Measurements from ENCODE around the gene ADGRG3.

Gene ADGRG3

DNA sequence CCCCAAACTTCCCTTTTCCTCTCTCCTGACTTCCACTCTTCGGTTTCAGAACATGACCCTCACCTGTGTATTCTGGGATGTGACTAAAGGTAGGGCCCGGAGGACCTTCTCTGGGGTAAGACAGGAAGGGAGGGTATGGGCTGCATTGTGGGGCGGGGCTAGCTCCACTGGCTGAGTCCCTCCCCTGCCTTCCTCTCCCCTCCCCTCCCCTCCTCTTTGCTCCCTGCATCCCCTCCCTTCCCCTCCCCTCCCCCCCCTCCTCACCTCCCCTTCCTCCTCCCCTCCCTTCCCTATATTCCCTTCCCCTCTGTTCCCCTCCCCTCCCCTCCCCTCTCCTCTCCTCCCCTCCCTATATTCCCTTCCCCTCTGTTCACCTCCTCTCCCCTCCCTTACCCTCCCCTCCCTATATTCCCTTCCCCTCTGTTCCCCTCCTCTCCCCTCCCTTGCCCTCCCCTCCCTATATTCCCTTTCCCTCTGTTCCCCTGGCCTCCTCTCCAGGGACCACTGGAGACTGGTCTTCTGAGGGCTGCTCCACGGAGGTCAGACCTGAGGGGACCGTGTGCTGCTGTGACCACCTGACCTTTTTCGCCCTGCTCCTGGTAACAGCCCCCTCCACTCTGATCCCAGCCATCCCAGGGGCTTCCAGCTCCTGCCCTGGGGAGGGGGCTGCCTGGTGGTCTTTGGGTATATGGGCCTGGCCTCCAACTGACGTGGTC, 11.8 kb downstream of the ADGRG3 start:
- DNase-seq (ENCODE audit: low read depth), result peak; percentile 71
- TF ChIP-seq MYC (IDR thresholded peaks at IDR 0.05; ENCODE audit: low read depth, low read length) (no peak), POLR2A (IDR thresholded peaks at IDR 0.05; ENCODE audit: extremely low read depth, insufficient read length) (no peak)
- TF ChIP-seq, protein P1, sequence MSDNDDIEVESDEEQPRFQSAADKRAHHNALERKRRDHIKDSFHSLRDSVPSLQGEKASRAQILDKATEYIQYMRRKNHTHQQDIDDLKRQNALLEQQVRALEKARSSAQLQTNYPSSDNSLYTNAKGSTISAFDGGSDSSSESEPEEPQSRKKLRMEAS (IDR thresholded peaks at IDR 0.05; ENCODE audit: low read depth, low read length), result no peak
- TF ChIP-seq, protein P2, sequence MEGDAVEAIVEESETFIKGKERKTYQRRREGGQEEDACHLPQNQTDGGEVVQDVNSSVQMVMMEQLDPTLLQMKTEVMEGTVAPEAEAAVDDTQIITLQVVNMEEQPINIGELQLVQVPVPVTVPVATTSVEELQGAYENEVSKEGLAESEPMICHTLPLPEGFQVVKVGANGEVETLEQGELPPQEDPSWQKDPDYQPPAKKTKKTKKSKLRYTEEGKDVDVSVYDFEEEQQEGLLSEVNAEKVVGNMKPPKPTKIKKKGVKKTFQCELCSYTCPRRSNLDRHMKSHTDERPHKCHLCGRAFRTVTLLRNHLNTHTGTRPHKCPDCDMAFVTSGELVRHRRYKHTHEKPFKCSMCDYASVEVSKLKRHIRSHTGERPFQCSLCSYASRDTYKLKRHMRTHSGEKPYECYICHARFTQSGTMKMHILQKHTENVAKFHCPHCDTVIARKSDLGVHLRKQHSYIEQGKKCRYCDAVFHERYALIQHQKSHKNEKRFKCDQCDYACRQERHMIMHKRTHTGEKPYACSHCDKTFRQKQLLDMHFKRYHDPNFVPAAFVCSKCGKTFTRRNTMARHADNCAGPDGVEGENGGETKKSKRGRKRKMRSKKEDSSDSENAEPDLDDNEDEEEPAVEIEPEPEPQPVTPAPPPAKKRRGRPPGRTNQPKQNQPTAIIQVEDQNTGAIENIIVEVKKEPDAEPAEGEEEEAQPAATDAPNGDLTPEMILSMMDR (IDR thresholded peaks at IDR 0.05; ENCODE audit: low read depth, low read length), result no peak

DNA sequence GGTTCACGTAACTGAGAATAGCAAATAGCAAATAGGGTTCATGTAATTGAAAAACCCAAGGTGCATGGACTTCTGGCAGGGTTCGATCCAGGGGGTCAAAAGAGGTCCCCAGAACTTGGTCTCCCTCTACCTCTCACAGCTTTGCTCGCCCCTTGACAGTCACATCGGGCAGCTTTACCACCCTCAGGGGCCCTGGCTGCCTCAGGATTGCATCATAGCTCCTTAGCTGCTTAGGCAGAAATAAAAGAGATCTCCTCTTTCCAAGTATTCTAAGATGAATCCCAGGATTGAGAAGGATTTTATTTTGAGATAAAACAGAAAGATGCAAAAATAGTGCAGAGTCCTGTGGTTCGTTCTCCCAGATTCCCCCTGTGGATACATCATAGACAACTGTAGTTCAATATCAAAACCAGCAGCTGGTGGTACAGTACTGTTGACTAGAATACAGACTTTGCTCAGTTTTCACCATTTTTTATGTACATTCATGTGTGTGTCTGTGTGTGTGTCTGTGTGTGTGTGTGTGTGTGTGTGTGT, 12.8 kb downstream of the ADGRG3 start:
- peak; percentile 84 for DNase-seq (ENCODE audit: low read depth)
- H3K4me3 ChIP-seq (ENCODE audit: low read depth, low read length), result no peak overlapping the region
- TF ChIP-seq, protein P1 (IDR thresholded peaks at IDR 0.05; ENCODE audit: low read depth, low read length), result no peak
- TF ChIP-seq MYC (IDR thresholded peaks at IDR 0.05; ENCODE audit: low read depth, low read length) (no peak), POLR2A (IDR thresholded peaks at IDR 0.05; ENCODE audit: extremely low read depth, insufficient read length) (no peak)
- TF ChIP-seq, protein P2 (IDR thresholded peaks at IDR 0.05; ENCODE audit: low read depth, low read length), result no peak

More for the DNA sequence above, 11.8 kb downstream of the ADGRG3 start:
- no peak overlapping the region for H3K4me3 ChIP-seq (ENCODE audit: low read depth, low read length)

DNA sequence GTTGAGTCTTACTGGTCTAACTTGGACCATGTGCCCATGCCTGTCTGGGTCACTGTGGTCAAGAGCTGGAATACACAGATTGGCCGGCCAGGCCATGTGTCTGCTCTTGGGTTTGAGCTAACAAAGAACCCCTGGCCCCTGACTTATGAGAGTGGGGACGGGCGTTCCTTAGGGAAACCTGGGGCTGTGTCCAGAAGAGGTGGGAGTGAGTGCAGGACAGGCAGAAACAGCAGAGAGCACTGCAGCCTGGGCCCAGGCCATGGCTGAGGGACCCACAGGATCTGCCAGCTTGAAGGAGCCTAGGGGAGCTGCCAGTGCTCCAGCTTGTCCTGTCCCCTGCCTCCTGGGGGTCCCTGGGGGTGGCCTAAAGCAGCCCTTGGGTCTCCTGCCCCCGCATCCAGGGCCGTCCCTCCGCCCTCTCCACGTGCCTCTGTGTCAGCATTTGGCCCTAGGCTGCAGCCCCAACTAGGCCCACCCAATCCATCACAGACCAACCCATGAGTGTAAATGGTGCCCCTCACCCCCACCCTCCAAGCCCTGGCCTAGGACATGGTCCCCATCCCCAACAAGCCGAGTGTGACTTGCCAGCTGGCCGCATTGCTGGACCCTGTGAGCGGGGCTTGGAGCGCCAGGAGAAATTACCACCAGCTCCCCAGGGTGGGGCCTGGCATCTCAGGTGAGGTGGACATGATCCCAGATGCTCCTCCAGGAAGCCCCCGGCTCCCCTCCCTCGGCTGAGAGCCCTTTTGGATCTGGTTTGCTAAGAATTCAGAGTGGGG, 14.0 kb downstream of the ADGRG3 start:
- H3K4me3 ChIP-seq (ENCODE audit: low read depth, low read length), result no peak overlapping the region
- no peak for DNase-seq (ENCODE audit: low read depth)
- TF ChIP-seq, protein P1 (IDR thresholded peaks at IDR 0.05; ENCODE audit: low read depth, low read length), result 0 out of 2 replicates have a peak, but pooled peaks have one; percentile 3
- TF ChIP-seq, protein P2 (IDR thresholded peaks at IDR 0.05; ENCODE audit: low read depth, low read length), result no peak

DNA sequence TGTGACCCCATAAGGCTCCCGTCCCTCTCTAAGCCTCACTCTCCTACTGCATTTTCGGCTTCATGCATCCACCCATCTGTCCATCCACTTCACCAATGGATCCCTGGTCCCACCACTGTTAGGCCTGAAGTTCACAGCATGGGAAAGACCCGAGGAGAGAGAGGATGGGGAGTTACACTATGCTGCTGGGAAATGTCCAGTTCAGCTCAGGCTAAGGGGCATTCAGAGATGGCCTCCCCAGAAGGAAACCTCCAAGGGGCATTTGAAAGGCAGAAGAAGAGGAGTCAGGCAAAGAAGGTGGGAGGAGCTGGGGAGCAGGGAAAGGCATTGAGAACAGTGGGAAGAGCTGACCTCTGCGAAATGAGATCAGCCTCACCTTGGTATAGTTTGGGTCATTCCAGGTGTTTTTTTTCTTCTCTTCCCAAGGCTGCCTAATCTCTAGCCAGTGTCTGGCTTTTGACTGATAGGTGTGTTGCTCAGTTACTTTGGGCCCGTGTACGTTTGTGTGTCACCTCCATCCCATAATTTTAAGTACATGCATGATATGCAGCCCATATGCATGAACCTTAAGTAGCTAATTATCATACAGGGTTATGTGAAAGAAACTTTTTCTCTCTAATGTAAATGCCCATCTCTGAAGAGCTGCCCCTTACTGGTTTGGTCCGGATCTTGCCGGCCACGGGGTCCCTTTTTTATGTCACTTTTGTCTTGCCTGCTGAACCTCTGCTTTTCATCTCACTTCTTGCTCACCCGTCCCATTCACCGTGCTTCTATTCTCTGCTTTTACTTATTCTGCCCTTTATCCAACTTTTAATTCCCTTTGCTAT, 14.9 kb downstream of the ADGRG3 start:
- peak; percentile 56 for DNase-seq (ENCODE audit: low read depth)
- H3K4me3 ChIP-seq (ENCODE audit: low read depth, low read length), result no peak overlapping the region
- TF ChIP-seq POLR2A (IDR thresholded peaks at IDR 0.05; ENCODE audit: extremely low read depth, insufficient read length), result peak; percentile 61
- TF ChIP-seq, protein P1 (IDR thresholded peaks at IDR 0.05; ENCODE audit: low read depth, low read length), result no peak

DNA sequence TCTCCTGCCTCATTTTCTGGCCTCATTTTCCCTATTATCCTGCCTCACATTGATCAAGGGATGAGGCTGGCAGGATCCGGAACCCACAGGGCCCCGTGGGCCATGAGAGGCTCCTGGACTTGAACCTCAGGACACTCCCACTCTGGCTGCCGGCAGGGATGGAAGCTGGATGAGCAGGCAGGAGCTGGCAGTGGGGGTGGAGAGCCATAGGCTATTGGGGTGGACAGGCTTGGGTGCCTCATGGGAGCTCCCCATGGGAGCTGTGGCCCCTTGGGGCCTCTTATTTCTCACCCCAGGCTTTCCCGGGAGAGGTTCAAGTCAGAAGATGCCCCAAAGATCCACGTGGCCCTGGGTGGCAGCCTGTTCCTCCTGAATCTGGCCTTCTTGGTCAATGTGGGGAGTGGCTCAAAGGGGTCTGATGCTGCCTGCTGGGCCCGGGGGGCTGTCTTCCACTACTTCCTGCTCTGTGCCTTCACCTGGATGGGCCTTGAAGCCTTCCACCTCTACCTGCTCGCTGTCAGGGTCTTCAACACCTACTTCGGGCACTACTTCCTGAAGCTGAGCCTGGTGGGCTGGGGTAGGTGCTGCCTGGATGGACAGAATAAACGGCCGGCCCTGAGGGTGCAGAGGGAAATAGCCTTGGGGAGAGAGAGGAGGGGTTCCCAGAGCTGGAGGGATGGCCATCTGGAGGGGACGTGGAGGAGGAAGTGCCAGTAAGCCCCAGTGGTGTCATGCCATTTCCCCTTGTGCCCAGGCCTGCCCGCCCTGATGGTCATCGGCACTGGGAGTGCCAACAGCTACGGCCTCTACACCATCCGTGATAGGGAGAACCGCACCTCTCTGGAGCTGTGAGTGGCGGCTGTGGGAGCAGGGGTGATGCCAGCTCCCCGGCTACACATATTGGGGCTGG, 15.8 kb downstream of the ADGRG3 start:
- DNase-seq (ENCODE audit: low read depth), result no peak
- H3K4me3 ChIP-seq (ENCODE audit: low read depth, low read length), result no peak overlapping the region
- TF ChIP-seq POLR2A (IDR thresholded peaks at IDR 0.05; ENCODE audit: extremely low read depth, insufficient read length) (no peak), MYC (IDR thresholded peaks at IDR 0.05; ENCODE audit: low read depth, low read length) (no peak)
- TF ChIP-seq, protein P1 (IDR thresholded peaks at IDR 0.05; ENCODE audit: low read depth, low read length), result no peak
- TF ChIP-seq, protein P2 (IDR thresholded peaks at IDR 0.05; ENCODE audit: low read depth, low read length), result no peak
